Glutamatergic neuron (in vitro differentiated cells): Measurements from ENCODE around the gene PROX2. TPM values are rescaled to one million over a fixed set of nuclear protein-coding genes. Genes with fewer than 3 reads are reported as not detected.

Experiments
- DNase-seq: peaks from one replicate; pipeline ENCODE4 v3.0.0; 2022
- H3K27ac Mint-ChIP-seq: one replicate; pipeline ENCODE4 v1.8.0; 2020; ENCODE audit warnings: mild to moderate bottlenecking, mixed read lengths, inconsistent platforms; ENCODE audit not compliant: unreplicated experiment
- H3K27me3 Mint-ChIP-seq: one replicate; pipeline ENCODE4 v1.8.0; 2020; ENCODE audit warnings: mild to moderate bottlenecking, moderate library complexity, mixed read lengths, inconsistent platforms; ENCODE audit not compliant: unreplicated experiment
- H3K36me3 Mint-ChIP-seq: one replicate; pipeline ENCODE4 v1.8.0; 2020; ENCODE audit warnings: mild to moderate bottlenecking, mixed read lengths, inconsistent platforms; ENCODE audit not compliant: unreplicated experiment
- H3K4me1 Mint-ChIP-seq: one replicate; pipeline ENCODE4 v1.8.0; 2020; ENCODE audit warnings: mild to moderate bottlenecking, low read depth, mixed read lengths, inconsistent platforms; ENCODE audit not compliant: unreplicated experiment
- H3K4me3 Mint-ChIP-seq: one replicate; pipeline ENCODE4 v1.8.0; 2020; ENCODE audit warnings: mild to moderate bottlenecking, mixed read lengths, inconsistent platforms; ENCODE audit not compliant: unreplicated experiment
- H3K9me3 Mint-ChIP-seq: one replicate; pipeline ENCODE4 v1.8.0; 2020; ENCODE audit warnings: mild to moderate bottlenecking, moderate library complexity, mixed read lengths, inconsistent platforms; ENCODE audit not compliant: unreplicated experiment
- CTCF ChIP-seq: fragments of 200-600 bp; sonication (generic); IDR thresholded peaks from one replicate; pipeline ENCODE4 v1.5.0; 2021; ENCODE audit not compliant: partially characterized antibody, unreplicated experiment
- total RNA-seq: library from RNA; stranded (reverse); fragmentation: NEBNext Ultra II Directional; extraction: Animal tissue kit (Norgen Biotek cat#: 25700); gene quantifications from one replicate; pipeline ENCODE4 v1.2.1, GENCODE V29; 2021; ENCODE audit not compliant: unreplicated experiment

Gene PROX2
- total RNA-seq, 1 donor from 2014 or later = not detected

GRCh38 chr14:74909911-74910310 is 34.0 kb upstream of the PROX2 start:
- Mint-ChIP-seq H3K36me3 (no peaks in the 10 kb centered on the region), H3K9me3 (peaks cover 8% of the 10 kb centered on the region), H3K27me3 (peaks cover 7% of the 10 kb centered on the region), H3K4me1 (peaks cover 23% of the 10 kb centered on the region), H3K4me3 (no peak overlapping the region), H3K27ac (peak overlapping the region; percentile 81)
- TF ChIP-seq CTCF = no peak
- DNase-seq = no peak

- no peak for TF ChIP-seq CTCF
- H3K4me3 Mint-ChIP-seq = no peak overlapping the region
- peaks cover 10% of the 10 kb centered on the region for H3K27me3 Mint-ChIP-seq
- H3K4me1 Mint-ChIP-seq = peaks cover 24% of the 10 kb centered on the region
- H3K9me3 Mint-ChIP-seq = peaks cover 8% of the 10 kb centered on the region
- DNase-seq = no peak
- no peak overlapping the region for H3K27ac Mint-ChIP-seq
- H3K36me3 Mint-ChIP-seq = no peaks in the 10 kb centered on the region
Observed at GRCh38 chr14:74909501-74909900, 33.6 kb upstream of the PROX2 start.

DNA sequence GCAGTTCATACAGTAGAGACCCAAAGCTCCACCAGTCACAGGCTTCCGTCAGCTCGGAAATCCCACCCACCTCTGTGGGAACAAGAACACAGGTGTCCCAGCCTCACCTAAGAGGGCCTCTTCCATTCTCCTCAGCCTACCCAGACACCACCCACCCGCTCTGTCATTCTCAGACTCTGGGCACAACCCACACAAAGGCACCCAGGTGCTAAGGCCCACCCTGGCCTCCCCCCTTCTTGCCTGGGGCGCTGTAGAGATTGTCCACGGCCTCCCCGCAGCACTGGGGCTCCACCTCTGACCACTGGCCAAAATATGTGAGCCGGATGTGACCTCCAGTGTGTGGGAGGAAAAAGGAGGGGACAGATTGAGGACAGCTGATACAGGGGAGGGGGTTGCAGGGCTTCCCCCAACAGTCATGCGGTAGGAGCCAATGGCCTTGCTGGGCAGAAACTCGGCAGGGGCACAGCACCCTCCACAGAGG is 33.0 kb upstream of the PROX2 start:
- H3K36me3 Mint-ChIP-seq = no peaks in the 10 kb centered on the region
- H3K27me3 Mint-ChIP-seq = peaks cover 9% of the 10 kb centered on the region
- H3K4me3 Mint-ChIP-seq = no peak overlapping the region
- peaks cover 19% of the 10 kb centered on the region for H3K4me1 Mint-ChIP-seq
- H3K27ac Mint-ChIP-seq = peak overlapping the region; percentile 59
- DNase-seq = no peak
- no peak for TF ChIP-seq CTCF
- H3K9me3 Mint-ChIP-seq = peaks cover 10% of the 10 kb centered on the region

DNA sequence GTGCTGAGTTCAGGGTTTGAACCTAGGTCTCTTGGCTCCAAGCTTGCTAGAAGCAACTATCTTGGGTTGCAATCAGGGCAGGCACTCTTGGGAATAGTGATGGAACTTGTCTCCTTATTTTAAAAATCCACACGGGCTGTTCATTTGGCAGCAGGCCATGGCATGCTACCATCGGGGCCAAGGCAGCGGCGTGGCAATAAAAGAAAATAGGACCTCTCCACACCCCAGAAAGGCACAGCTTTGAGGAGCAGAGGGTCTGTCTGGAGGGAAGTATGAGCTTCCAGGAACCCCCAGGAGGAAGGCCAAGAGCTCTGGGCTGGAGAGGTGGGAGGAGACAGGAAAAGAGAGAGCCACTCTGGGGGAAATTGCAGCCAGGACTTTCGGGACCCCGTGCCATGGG is 31.8 kb upstream of the PROX2 start:
- TF ChIP-seq CTCF = no peak
- peaks cover 16% of the 10 kb centered on the region for H3K9me3 Mint-ChIP-seq
- H3K4me1 Mint-ChIP-seq = peaks cover 21% of the 10 kb centered on the region
- DNase-seq = no peak
- peaks cover 9% of the 10 kb centered on the region for H3K27me3 Mint-ChIP-seq
- H3K4me3 Mint-ChIP-seq = no peak overlapping the region
- no peak overlapping the region for H3K27ac Mint-ChIP-seq
- H3K36me3 Mint-ChIP-seq = no peaks in the 10 kb centered on the region

DNA sequence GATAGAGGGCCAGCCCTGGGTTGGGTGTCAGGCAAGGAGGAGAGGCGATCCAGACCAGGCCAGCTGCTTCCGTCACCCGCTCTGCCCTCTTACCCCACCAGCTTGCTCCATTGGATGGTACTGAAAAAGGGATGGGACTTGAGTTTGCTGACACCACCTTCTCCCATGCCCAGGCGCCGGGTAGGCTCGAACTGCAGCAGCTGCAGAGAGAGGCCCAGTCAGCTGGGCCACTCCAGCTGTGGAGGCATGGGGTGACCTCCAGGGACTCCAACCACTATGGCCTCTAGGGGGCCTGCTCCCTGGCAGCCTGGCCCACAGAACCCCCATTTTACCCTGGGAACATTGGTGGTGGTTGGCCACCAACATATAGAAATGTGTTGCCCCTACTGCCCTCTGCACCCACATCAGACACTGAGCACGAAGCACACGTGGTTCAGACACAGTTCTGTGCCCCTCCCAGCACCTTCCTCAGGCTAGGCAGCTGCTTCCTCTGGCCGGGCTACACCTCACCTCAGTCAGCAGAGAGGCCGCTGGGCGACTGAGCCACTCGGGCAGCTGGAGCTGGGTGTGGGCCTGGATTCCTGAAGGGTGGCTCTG is 31.1 kb upstream of the PROX2 start:
- peaks cover 12% of the 10 kb centered on the region for H3K27me3 Mint-ChIP-seq
- DNase-seq = no peak

More for the DNA sequence above, 31.1 kb upstream of the PROX2 start:
- Mint-ChIP-seq H3K9me3 (peaks cover 16% of the 10 kb centered on the region), H3K4me3 (no peak overlapping the region), H3K27ac (no peak overlapping the region), H3K4me1 (peaks cover 18% of the 10 kb centered on the region), H3K36me3 (no peaks in the 10 kb centered on the region)
- TF ChIP-seq CTCF = peak; percentile 31
